ENCODE measurements around the gene NDE1. TPM values are rescaled to one million over a fixed set of nuclear protein-coding genes. Genes with fewer than 3 reads are reported as not detected.

NDE1 gene
- total RNA-seq, 1 experiment from 2014 or later, result 162 TPM

GRCh38 chr16:15775663-15776304 is 125.7 kb downstream of the NDE1 start:
- ChIA-PET POLR2A (no interaction called here), CTCF (interaction anchor here (0.8 to 5.0 kb wide), 3 partner anchors 10 to 48 kb away, joined by 3 to 25 read pairs (median 15); no protein-coding TSS in a partner anchor)
- no peak for DNase-seq (ENCODE audit: unreplicated experiment)
- no peaks in the 10 kb centered on the region for H3K4me1 Mint-ChIP-seq (ENCODE audit: insufficient read depth, unreplicated experiment)
- peaks cover 36% of the 10 kb centered on the region for H3K27me3 Mint-ChIP-seq (ENCODE audit: insufficient read depth, unreplicated experiment)
- TF ChIP-seq, protein P1, sequence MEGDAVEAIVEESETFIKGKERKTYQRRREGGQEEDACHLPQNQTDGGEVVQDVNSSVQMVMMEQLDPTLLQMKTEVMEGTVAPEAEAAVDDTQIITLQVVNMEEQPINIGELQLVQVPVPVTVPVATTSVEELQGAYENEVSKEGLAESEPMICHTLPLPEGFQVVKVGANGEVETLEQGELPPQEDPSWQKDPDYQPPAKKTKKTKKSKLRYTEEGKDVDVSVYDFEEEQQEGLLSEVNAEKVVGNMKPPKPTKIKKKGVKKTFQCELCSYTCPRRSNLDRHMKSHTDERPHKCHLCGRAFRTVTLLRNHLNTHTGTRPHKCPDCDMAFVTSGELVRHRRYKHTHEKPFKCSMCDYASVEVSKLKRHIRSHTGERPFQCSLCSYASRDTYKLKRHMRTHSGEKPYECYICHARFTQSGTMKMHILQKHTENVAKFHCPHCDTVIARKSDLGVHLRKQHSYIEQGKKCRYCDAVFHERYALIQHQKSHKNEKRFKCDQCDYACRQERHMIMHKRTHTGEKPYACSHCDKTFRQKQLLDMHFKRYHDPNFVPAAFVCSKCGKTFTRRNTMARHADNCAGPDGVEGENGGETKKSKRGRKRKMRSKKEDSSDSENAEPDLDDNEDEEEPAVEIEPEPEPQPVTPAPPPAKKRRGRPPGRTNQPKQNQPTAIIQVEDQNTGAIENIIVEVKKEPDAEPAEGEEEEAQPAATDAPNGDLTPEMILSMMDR (IDR thresholded peaks at IDR 0.05; ENCODE audit: unreplicated experiment), result no peak
- BruUV-seq (replicated peaks), result no TSS peak
- H3K36me3 Mint-ChIP-seq (ENCODE audit: insufficient read depth, unreplicated experiment), result no peaks in the 10 kb centered on the region
- H3K4me3 Mint-ChIP-seq (ENCODE audit: unreplicated experiment), result no peak overlapping the region
- H3K27ac Mint-ChIP-seq (ENCODE audit: low read depth, unreplicated experiment), result no peak overlapping the region
- H3K9me3 Mint-ChIP-seq (ENCODE audit: unreplicated experiment), result no peaks in the 10 kb centered on the region
- intact Hi-C loops (cut with micrococcal nuclease), result no loop called here

Other genes with a start within 250 kb of the NDE1 start
- 3.3 and 4.3 TPM in 2 replicates for gene BMERB1, start 215.7 kb upstream of the NDE1 start, total RNA-seq (2022)
- 48.1 and 56.2 TPM in 2 replicates for gene MARF1, start 7.1 kb upstream of the NDE1 start, total RNA-seq (2022)
- not detected in 2 replicates for gene MYH11, start 206.8 kb downstream of the NDE1 start, total RNA-seq (2022)
- gene CEP20, start 238.4 kb downstream of the NDE1 start, total RNA-seq (2022), result 54.7 and 70.1 TPM in 2 replicates

All from MCF 10A (cell line).